CD14-positive monocyte (primary cell): ENCODE measurements around the gene CCNY. TPM values are rescaled to one million over a fixed set of nuclear protein-coding genes. Genes with fewer than 3 reads are reported as not detected.

Experiments
- DNase-seq, 3 donors: peaks; one replicate each; pipeline ENCODE4 v3.0.0-alpha.2; 2011 to 2022
- H2AFZ ChIP-seq: 2 replicates; pipeline ENCODE4 v1.6.0; 2012; ENCODE audit warnings: mild to moderate bottlenecking, low read depth, low read length, inconsistent platforms; ENCODE audit not compliant: insufficient read depth, poor library complexity, severe bottlenecking
- H3K27ac ChIP-seq, 2 donors: 1 replicate in 1 of 2; 2 replicates in 1 of 2; pipeline ENCODE4 v1.5.1; 2012 to 2013; ENCODE audit warnings: low read length in 2 of 2, control low read depth in 1 of 2, inconsistent platforms in 1 of 2, low read depth in 1 of 2, mild to moderate bottlenecking in 1 of 2
- H3K27me3 ChIP-seq, 2 donors: one replicate each; pipeline versions ENCODE4 v1.6.0 to v1.6.1; 2011 to 2013; ENCODE audit warnings: low read length in 2 of 2; ENCODE audit not compliant: control insufficient read depth in 2 of 2, insufficient read depth in 2 of 2
- H3K36me3 ChIP-seq, 2 donors: replicated peaks in 1 of 2; 1 replicate in 1 of 2; 2 replicates in 1 of 2; pipeline versions ENCODE4 v1.5.1 to v1.6.1; 2012 to 2013; ENCODE audit warnings: low read length in 2 of 2, control low read depth in 1 of 2, inconsistent platforms in 1 of 2, mild to moderate bottlenecking in 1 of 2; ENCODE audit not compliant: insufficient read depth in 2 of 2, control insufficient read depth in 1 of 2
- H3K4me1 ChIP-seq, 2 donors: 1 replicate in 1 of 2; 2 replicates in 1 of 2; pipeline versions ENCODE4 v1.5.1 to v1.6.1; 2012 to 2013; ENCODE audit warnings: low read length in 2 of 2, control low read depth in 1 of 2, inconsistent platforms in 1 of 2, mild to moderate bottlenecking in 1 of 2, moderate library complexity in 1 of 2; ENCODE audit not compliant: insufficient read depth in 2 of 2, control insufficient read depth in 1 of 2
- H3K4me2 ChIP-seq: replicated peaks from 2 replicates; pipeline ENCODE3; 2012; ENCODE audit warnings: low read length, moderate library complexity, mild to moderate bottlenecking; ENCODE audit not compliant: poor library complexity, severe bottlenecking; ENCODE audit errors: extremely low read depth
- H3K4me3 ChIP-seq, 3 experiments: fragments of 200-600 bp in 1 of 3; sonication (generic) in 1 of 3; replicated peaks in 1 of 3; 1 replicate in 2 of 3; 2 replicates in 1 of 3; pipeline ENCODE4 v1.5.1; 2011 to 2013; ENCODE audit warnings: low read length in 3 of 3, mild to moderate bottlenecking in 3 of 3, control low read depth in 2 of 3, low read depth in 2 of 3, inconsistent platforms in 1 of 3, moderate library complexity in 1 of 3
- H3K79me2 ChIP-seq: 2 replicates; pipeline ENCODE4 v1.6.0; 2012; ENCODE audit warnings: mild to moderate bottlenecking, control low read depth, inconsistent platforms, low read length, moderate library complexity; ENCODE audit not compliant: insufficient read depth
- H3K9ac ChIP-seq: 2 replicates; pipeline ENCODE4 v1.6.0; 2017; ENCODE audit warnings: low read length, mild to moderate bottlenecking; ENCODE audit not compliant: insufficient read depth, poor library complexity, severe bottlenecking
- H3K9me3 ChIP-seq, 2 donors: replicated peaks in 1 of 2; 1 replicate in 1 of 2; 2 replicates in 1 of 2; pipeline versions ENCODE4 v1.5.1 to v1.6.1; 2012 to 2013; ENCODE audit warnings: low read length in 2 of 2, control low read depth in 1 of 2; ENCODE audit not compliant: control insufficient read depth in 1 of 2, insufficient read depth in 1 of 2
- H4K20me1 ChIP-seq: 2 replicates; pipeline ENCODE4 v1.6.0; 2012; ENCODE audit warnings: mild to moderate bottlenecking, low read length, control low read depth, moderate library complexity; ENCODE audit not compliant: insufficient read depth
- H3K27ac Mint-ChIP-seq, 7 donors: one replicate each; pipeline ENCODE4 v1.8.0; 2020; ENCODE audit warnings: mild to moderate bottlenecking in 7 of 7, mixed read lengths in 7 of 7, moderate library complexity in 6 of 7, inconsistent platforms in 2 of 7
- H3K27me3 Mint-ChIP-seq, 3 donors: one replicate each; pipeline ENCODE4 v1.8.0; 2021 to 2022; ENCODE audit warnings: low read depth in 3 of 3, mild to moderate bottlenecking in 3 of 3, mixed read lengths in 3 of 3, moderate library complexity in 3 of 3, inconsistent platforms in 1 of 3
- H3K36me3 Mint-ChIP-seq, 2 donors: one replicate each; pipeline ENCODE4 v1.8.0; 2020; ENCODE audit warnings: mixed read lengths in 2 of 2, inconsistent platforms in 1 of 2, mild to moderate bottlenecking in 1 of 2
- H3K4me1 Mint-ChIP-seq: one replicate; pipeline ENCODE4 v1.8.0; 2020; ENCODE audit warnings: mild to moderate bottlenecking, mixed read lengths
- H3K4me3 Mint-ChIP-seq, 2 donors: one replicate each; pipeline ENCODE4 v1.8.0; 2020; ENCODE audit warnings: mild to moderate bottlenecking in 2 of 2, mixed read lengths in 2 of 2, moderate library complexity in 1 of 2
- H3K9me3 Mint-ChIP-seq, 7 donors: one replicate each; pipeline ENCODE4 v1.8.0; 2020 to 2022; ENCODE audit warnings: mixed read lengths in 7 of 7, mild to moderate bottlenecking in 6 of 7, moderate library complexity in 6 of 7, inconsistent platforms in 2 of 7
- WGBS: methylation state at CpG from one replicate; pipeline ENCODE4 v1.1.5; 2013; ENCODE audit warnings: missing lambda C conversion rate; ENCODE audit not compliant: insufficient coverage; 5-methylcytosine and 5-hydroxymethylcytosine counted together
- intact Hi-C, 2 donors: fragments of 100-400 bp; cut with micrococcal nuclease; formaldehyde crosslinking; loops; one replicate each; pipeline versions ENCODE4 v1.15.0 to v1.15.1; 2023
- polyA plus RNA-seq, 3 donors: library from polyadenylated mRNA; depleted of rRNA in 1 of 3; unstranded in 2 of 3; stranded (reverse) in 1 of 3; fragments of 300-500 nt in 2 of 3; fragments of >200 nt in 1 of 3; fragmentation: Illumina TruSeq in 2 of 3; gene quantifications; 1 replicate in 2 of 3; 2 replicates in 1 of 3; pipeline ENCODE4 v1.2.3, GENCODE V29; 2012 to 2021
- TF ChIP-seq, protein P1 (sequence below): fragments of 200-600 bp; IDR thresholded peaks from one replicate; pipeline ENCODE4 v1.8.0; 2022; ENCODE audit warnings: antibody characterized with exemption, mild to moderate bottlenecking

Gene CCNY
- polyA plus RNA-seq, 3 donors: 39.9 to 116 (median 64.8) TPM

DNA sequence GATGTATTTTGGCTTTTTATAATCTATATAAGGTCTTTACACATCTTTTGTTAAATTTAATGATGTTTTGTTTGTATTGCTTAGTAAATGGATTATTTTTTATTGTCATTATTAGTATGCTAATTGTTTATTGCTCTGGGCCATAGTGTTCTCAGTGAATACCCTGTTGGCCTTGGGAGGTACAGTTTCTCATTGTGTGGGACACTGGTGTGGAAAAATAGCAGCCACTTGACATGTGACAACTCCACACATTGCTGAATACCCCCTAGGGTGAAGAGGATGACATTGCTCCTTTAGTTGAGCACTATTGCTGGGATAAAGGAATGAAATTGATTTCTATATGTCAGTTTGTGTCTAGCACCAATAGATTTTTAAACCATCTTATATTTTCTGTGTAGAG lies 130.9 kb downstream of the CCNY start:
- Mint-ChIP-seq H3K27me3 (peaks cover 0 to 2% (median 1%) of the 10 kb centered on the region in 3 donors), H3K36me3 (peaks cover 0 to 3% of the 10 kb centered on the region in 2 donors), H3K9me3 (no peaks in the 10 kb centered on the region), H3K27ac (no peak overlapping the region), H3K4me3 (no peak overlapping the region), H3K4me1 (peaks cover 27% of the 10 kb centered on the region)
- H3K4me2 ChIP-seq: no peak overlapping the region
- H3K9ac ChIP-seq: no peak overlapping the region
- no peaks in the 10 kb centered on the region for H3K9me3 ChIP-seq
- H2AFZ ChIP-seq: no peak overlapping the region
- H3K4me1 ChIP-seq: peaks cover 34 to 36% of the 10 kb centered on the region in 2 donors
- peaks cover 100% of the 10 kb centered on the region for H4K20me1 ChIP-seq
- H3K79me2 ChIP-seq: peaks cover 93% of the 10 kb centered on the region
- H3K27ac ChIP-seq: no peak overlapping the region
- H3K36me3 ChIP-seq: no peaks in the 10 kb centered on the region
- intact Hi-C loops: no loop called here
- TF ChIP-seq, protein P1, sequence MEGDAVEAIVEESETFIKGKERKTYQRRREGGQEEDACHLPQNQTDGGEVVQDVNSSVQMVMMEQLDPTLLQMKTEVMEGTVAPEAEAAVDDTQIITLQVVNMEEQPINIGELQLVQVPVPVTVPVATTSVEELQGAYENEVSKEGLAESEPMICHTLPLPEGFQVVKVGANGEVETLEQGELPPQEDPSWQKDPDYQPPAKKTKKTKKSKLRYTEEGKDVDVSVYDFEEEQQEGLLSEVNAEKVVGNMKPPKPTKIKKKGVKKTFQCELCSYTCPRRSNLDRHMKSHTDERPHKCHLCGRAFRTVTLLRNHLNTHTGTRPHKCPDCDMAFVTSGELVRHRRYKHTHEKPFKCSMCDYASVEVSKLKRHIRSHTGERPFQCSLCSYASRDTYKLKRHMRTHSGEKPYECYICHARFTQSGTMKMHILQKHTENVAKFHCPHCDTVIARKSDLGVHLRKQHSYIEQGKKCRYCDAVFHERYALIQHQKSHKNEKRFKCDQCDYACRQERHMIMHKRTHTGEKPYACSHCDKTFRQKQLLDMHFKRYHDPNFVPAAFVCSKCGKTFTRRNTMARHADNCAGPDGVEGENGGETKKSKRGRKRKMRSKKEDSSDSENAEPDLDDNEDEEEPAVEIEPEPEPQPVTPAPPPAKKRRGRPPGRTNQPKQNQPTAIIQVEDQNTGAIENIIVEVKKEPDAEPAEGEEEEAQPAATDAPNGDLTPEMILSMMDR: no peak
- no peaks in the 10 kb centered on the region for H3K27me3 ChIP-seq
- no peak for DNase-seq
- H3K4me3 ChIP-seq: no peak overlapping the region

DNA sequence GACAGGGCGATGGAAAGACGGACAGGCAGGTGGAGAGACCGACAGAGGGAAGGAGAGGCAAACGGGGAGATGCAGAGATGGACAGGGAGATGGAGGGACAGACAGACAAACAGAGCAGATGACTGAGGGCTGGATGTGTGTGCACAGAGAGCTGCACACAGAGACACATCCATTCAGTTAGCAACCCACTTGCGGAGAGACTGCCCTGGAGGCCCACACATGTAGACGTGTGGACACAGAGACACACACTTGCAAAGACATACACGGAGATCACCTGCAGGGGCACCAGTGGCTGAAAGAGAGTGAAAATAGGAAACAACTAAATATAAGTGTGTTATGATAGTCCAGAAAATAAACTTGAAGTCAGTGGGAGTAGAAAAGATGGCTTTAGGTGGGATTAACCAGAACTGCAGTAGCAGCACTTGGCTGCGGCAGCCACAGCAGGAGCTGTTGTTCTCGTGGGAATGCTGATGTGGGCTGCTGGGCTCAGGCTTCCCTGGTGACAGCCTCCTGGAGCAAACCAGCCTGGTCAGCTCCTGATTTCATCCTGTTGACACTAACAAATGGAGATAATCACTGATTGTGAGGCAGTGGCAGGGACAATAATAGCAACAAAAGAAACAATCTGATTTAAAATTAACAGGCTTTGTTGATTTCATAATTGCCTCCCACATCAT lies 134.1 kb downstream of the CCNY start:
- Histone ChIP-seq H3K4me1 (peaks cover 2 to 5% of the 10 kb centered on the region in 2 donors), H3K9me3 (no peaks in the 10 kb centered on the region), H3K27ac (peak overlapping the region; percentile 8 to 11), H3K27me3 (no peaks in the 10 kb centered on the region), H3K9ac (no peak overlapping the region), H3K36me3 (no peaks in the 10 kb centered on the region), H3K4me2 (no peak overlapping the region), H3K4me3 (no peak overlapping the region), H3K79me2 (peaks cover 74% of the 10 kb centered on the region), H2AFZ (no peak overlapping the region), H4K20me1 (peaks cover 81% of the 10 kb centered on the region)
- no peak for DNase-seq
- Mint-ChIP-seq H3K4me3 (no peak overlapping the region), H3K36me3 (peaks cover 4 to 12% of the 10 kb centered on the region in 2 donors), H3K9me3 (peaks cover 0 to 10% (median 2%) of the 10 kb centered on the region in 7 donors), H3K4me1 (peaks cover 27% of the 10 kb centered on the region), H3K27ac (peak overlapping the region in 6 of 7 donors; percentile 5 to 70 (median 32)), H3K27me3 (peaks cover 0 to 1% (median 0%) of the 10 kb centered on the region in 3 donors)
- TF ChIP-seq, protein P1: no peak
- intact Hi-C loops: no loop called here
- 95% methylated on average over 8 of the region's 9 CpGs for WGBS
